Measurements from ENCODE around the gene CTSS.
"Not testable (repeated sequence)": the region's sequence is repeated elsewhere in the genome, so short reads cannot be mapped to it uniquely, and the experiment has no call there.

CTSS gene

GRCh38 chr1:150775276-150775675 is 9.7 kb upstream of the CTSS start:
- no peak for DNase-seq (ENCODE audit: low read depth in 2 of 2)

GRCh38 chr1:150772326-150772725 is 6.7 kb upstream of the CTSS start:
- DNase-seq (ENCODE audit: low read depth in 2 of 2), result no peak

- not testable (repeated sequence) for DNase-seq (ENCODE audit: low read depth in 2 of 2)
Measured at GRCh38 chr1:150767704-150768103, 2.1 kb upstream of the CTSS start.

GRCh38 chr1:150765977-150766301 is 361 bp upstream of the CTSS start:
- DNase-seq (ENCODE audit: low read depth in 2 of 2), result not testable (repeated sequence)

- DNase-seq (ENCODE audit: low read depth in 2 of 2), result no peak
Measured at GRCh38 chr1:150764617-150765101, 919 bp downstream of the CTSS start.

GRCh38 chr1:150763018-150763417 is 2.6 kb downstream of the CTSS start:
- DNase-seq (ENCODE audit: low read depth in 2 of 2), result no peak

- DNase-seq (ENCODE audit: low read depth in 2 of 2), result no peak
Measured at GRCh38 chr1:150762552-150762951, 3.0 kb downstream of the CTSS start.

GRCh38 chr1:150761801-150762200 is 3.8 kb downstream of the CTSS start:
- DNase-seq (ENCODE audit: low read depth in 2 of 2), result no peak

GRCh38 chr1:150760013-150760412 is 5.6 kb downstream of the CTSS start:
- no peak for DNase-seq (ENCODE audit: low read depth in 2 of 2)

GRCh38 chr1:150753416-150753815 is 12.2 kb downstream of the CTSS start:
- no peak for DNase-seq (ENCODE audit: low read depth in 2 of 2)

GRCh38 chr1:150751443-150751842 is 14.1 kb downstream of the CTSS start:
- DNase-seq (ENCODE audit: low read depth in 2 of 2), result no peak

GRCh38 chr1:150749720-150750311 is 15.8 kb downstream of the CTSS start:
- DNase-seq (ENCODE audit: low read depth in 2 of 2), result no peak

- no peak for DNase-seq (ENCODE audit: low read depth in 2 of 2)
Measured at GRCh38 chr1:150748878-150749719, 16.5 kb downstream of the CTSS start.

GRCh38 chr1:150730130-150730721 is 35.4 kb downstream of the CTSS start:
- no peak for DNase-seq (ENCODE audit: low read depth in 2 of 2)

GRCh38 chr1:150724336-150724735 is 41.2 kb downstream of the CTSS start:
- no peak for DNase-seq (ENCODE audit: low read depth in 2 of 2)

GRCh38 chr1:150720703-150721102 is 44.9 kb downstream of the CTSS start, which contains the start of gene HORMAD1:
Gene HORMAD1 (minus strand): TSS chr1:150720895. CDS start chr1:150719505, 1,390 bp downstream.
- DNase-seq (ENCODE audit: low read depth in 2 of 2), result no peak

- DNase-seq (ENCODE audit: low read depth in 2 of 2), result no peak
Measured at GRCh38 chr1:150720098-150720497, 45.5 kb downstream of the CTSS start.

GRCh38 chr1:150718225-150718891 is 47.2 kb downstream of the CTSS start:
- no peak for DNase-seq (ENCODE audit: low read depth in 2 of 2)

GRCh38 chr1:150709031-150709430 is 56.5 kb downstream of the CTSS start:
- not testable (repeated sequence) for DNase-seq (ENCODE audit: low read depth in 2 of 2)

GRCh38 chr1:150708595-150708994 is 57.0 kb downstream of the CTSS start:
- DNase-seq (ENCODE audit: low read depth in 2 of 2), result no peak

GRCh38 chr1:150706091-150706490 is 59.5 kb downstream of the CTSS start:
- no peak for DNase-seq (ENCODE audit: low read depth in 2 of 2)

- DNase-seq (ENCODE audit: low read depth in 2 of 2), result no peak
Measured at GRCh38 chr1:150703427-150703826, 62.2 kb downstream of the CTSS start.

Measured in stimulated activated CD4-positive, alpha-beta T cell treated with anti-CD3 and anti-CD28 coated beads, Interleukin-1b, Interleukin-23, amount 100 ng/mL, for 1 hour (primary cell).